GM12864 (cell line): ENCODE data around the gene PRCD.
A peak's percentile ranks its signal among the peaks of the same experiment; 100 is the strongest.

Source experiments
- DNase-seq: peaks from one replicate; pipeline ENCODE4 v3.0.0-alpha.2; 2011; ENCODE audit warnings: low read depth
- H3K4me3 ChIP-seq: 2 replicates; pipeline ENCODE4 v1.5.1; 2011; ENCODE audit warnings: mild to moderate bottlenecking, low read depth, low read length, control low read depth
- CTCF ChIP-seq: IDR thresholded peaks from 2 replicates; pipeline ENCODE4 v1.5.1; 2011; ENCODE audit warnings: low read depth, mild to moderate bottlenecking, moderate library complexity, low read length, control low read depth, inconsistent platforms; ENCODE audit errors: missing control alignments

PRCD gene

GRCh38 chr17:76495663-76496400, 44.0 kb upstream of the PRCD start:
- no peak for TF ChIP-seq CTCF
- DNase-seq, result no peak
- no peak overlapping the region for H3K4me3 ChIP-seq

GRCh38 chr17:76496464-76496863, 43.4 kb upstream of the PRCD start:
- TF ChIP-seq CTCF, result no peak
- H3K4me3 ChIP-seq, result no peak overlapping the region
- DNase-seq, result no peak

GRCh38 chr17:76497699-76497978, 42.2 kb upstream of the PRCD start:
- no peak for DNase-seq
- TF ChIP-seq CTCF, result no peak
- no peak overlapping the region for H3K4me3 ChIP-seq

GRCh38 chr17:76497979-76498875, 41.6 kb upstream of the PRCD start:
- no peak for DNase-seq
- no peak for TF ChIP-seq CTCF
- peak overlapping the region; percentile 66 for H3K4me3 ChIP-seq

- peak; percentile 81 for DNase-seq
- H3K4me3 ChIP-seq, result peak overlapping the region; percentile 66
- TF ChIP-seq CTCF, result no peak
Measured at GRCh38 chr17:76498876-76499251, 41.0 kb upstream of the PRCD start.

- peak overlapping the region; percentile 66 for H3K4me3 ChIP-seq
- no peak for DNase-seq
- no peak for TF ChIP-seq CTCF
Measured at GRCh38 chr17:76499267-76499667, 40.6 kb upstream of the PRCD start.
